Measurements from ENCODE around the gene MARS1.

DNA sequence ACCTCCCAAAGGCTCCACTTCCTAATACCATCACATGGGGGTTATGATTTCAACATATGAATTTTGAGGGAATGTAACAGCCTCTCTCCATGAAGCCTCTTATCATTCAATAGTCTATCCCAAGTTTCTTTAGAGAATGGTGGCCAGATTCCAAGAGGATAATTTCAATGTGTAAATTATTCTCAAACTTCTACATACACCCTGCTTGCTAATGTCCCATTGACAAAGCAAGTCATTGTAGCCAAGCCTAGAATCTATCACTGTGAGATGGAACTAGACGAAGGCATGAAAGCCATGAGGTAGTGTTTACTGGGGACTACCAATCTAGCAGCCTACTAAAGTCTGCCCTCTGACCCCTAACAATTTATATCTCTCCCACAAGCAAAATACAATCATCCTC is 49.5 kb upstream of the MARS1 start:
- no peak for TF ChIP-seq ZNF76 (tag by site-specific recombination; IDR thresholded peaks at IDR 0.05; ENCODE audit: borderline replicate concordance, low read depth)
- no peak for TF ChIP-seq WT1 (tag by site-specific recombination; IDR thresholded peaks at IDR 0.05)
- TF ChIP-seq, protein P1, sequence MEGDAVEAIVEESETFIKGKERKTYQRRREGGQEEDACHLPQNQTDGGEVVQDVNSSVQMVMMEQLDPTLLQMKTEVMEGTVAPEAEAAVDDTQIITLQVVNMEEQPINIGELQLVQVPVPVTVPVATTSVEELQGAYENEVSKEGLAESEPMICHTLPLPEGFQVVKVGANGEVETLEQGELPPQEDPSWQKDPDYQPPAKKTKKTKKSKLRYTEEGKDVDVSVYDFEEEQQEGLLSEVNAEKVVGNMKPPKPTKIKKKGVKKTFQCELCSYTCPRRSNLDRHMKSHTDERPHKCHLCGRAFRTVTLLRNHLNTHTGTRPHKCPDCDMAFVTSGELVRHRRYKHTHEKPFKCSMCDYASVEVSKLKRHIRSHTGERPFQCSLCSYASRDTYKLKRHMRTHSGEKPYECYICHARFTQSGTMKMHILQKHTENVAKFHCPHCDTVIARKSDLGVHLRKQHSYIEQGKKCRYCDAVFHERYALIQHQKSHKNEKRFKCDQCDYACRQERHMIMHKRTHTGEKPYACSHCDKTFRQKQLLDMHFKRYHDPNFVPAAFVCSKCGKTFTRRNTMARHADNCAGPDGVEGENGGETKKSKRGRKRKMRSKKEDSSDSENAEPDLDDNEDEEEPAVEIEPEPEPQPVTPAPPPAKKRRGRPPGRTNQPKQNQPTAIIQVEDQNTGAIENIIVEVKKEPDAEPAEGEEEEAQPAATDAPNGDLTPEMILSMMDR (tag by site-specific recombination; IDR thresholded peaks at IDR 0.05) = no peak
